GM19240 (cell line): Measurements from ENCODE around the gene CENPC.
"Not testable (repeated sequence)": the region's sequence is repeated elsewhere in the genome, so short reads cannot be mapped to it uniquely, and the experiment has no call there.

Source experiments
- DNase-seq: peaks from one replicate; pipeline ENCODE4 v3.0.0; 2011; ENCODE audit warnings: low spot score; ENCODE audit not compliant: insufficient read length

Gene CENPC

DNA sequence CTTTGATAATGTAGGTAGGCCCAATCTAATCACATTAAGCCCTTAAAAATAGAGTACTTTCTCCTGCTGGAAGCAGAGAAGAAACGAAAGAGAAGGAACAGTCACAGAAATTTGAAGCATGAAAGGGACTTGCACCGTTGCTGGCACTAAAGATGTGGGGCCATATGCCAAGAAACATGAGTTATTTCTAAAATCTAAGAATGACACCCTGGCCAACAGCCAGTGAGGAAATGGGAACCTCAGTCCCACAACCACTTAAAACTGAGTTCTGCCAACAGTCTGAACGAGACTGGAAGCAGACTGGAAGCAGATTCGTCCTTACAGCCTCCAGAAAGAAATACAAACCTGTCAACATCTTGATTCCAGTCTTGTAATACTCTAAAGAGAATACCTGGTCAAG, 70.1 kb downstream of the CENPC start:
- DNase-seq = no peak

DNA sequence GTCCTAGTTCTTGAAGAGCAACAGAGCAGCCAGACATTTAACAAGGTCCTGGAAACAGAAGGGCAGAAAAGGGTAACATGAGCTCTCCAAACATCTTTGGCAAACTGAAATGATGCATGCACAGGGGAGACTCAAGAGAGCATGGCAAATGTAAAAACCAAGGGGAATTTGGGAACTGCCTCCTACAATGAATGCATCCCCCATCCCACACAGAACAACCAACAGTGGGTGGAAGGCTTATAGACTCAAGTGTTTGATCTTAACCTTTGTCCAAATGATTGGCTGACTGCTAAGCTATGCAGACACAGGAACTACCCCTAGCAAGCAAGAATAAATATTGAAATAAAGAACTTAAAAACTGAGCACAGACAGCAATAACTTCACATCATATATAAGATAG, 74.4 kb downstream of the CENPC start:
- no peak for DNase-seq

- DNase-seq = no peak
Observed at GRCh38 chr4:67468830-67469229, 76.5 kb downstream of the CENPC start.

DNA sequence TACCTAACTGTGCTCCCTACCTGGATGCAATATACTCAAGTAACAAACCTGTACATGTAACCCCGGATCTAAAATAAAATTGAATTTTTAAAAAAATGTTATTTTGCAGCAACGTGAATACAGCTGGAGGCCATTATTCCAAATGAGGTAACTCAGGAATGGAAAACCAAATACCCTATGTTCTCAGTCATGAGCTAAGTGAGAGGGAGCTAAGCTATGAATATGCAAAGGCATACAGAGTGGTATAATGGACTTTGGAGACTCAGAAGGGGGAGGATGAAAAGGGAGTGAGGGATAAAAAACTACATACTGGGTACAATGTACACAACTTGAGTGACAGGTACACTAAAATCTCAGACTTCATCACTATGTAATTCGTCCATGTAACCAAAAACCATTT, 78.6 kb downstream of the CENPC start:
- no peak for DNase-seq

GRCh38 chr4:67465763-67466052, 79.6 kb downstream of the CENPC start:
- DNase-seq = no peak

DNA sequence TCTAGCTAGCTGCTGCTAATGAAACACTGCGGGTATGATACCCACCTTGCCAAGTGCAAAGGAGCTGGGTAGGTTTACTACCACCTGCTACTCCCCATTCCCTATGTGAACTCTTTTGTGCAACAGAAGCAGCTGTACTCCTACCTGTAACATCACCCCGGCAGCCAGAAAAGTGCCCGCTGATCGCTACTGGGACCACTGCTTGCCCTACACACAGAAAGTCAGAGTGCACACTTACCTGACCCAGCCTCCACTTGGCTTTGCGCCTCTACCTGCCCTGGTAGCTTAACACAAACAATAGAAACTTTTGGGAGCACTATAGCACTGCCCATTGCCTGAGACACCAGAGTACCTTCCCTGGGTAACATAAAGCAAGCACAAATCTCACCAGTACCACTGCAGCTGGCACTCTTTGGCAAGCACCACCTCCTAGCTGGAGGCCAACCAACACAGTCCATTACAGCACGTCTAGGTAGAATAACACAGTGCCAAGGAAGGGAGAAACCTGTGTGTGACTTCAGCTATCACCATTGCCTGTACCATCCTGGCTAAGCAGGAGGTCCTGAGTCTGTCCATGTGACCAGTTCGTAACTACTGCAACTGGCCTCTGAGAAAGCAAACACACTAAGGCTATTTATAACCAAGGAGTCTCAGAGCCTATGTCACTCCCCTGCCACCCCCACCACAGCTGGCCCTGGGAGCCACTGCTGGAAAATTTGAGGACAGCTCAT, 80.1 kb downstream of the CENPC start:
- no peak for DNase-seq

DNA sequence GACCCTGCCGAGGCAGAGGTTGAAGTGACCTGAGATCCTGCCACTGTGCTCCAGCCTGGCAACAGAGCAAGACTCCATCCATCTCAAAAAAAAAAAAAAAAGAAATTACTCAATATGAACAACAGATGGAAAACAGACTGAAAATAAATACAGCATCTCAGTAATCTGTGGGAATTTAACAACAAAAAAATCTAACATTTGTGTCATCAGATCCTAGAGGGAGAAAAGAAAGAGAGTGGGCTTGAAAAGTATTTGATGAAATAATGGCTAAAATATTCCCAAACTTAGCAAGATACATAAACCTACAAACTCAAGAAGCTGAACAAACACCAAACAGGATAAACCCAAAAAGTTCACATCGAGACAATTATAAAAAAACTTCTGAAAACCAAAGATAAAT, 84.7 kb downstream of the CENPC start:
- DNase-seq = no peak

- no peak for DNase-seq
Observed at GRCh38 chr4:67459164-67459563, 86.1 kb downstream of the CENPC start.

- no peak for DNase-seq
Observed at GRCh38 chr4:67456577-67457196, 88.6 kb downstream of the CENPC start.

DNA sequence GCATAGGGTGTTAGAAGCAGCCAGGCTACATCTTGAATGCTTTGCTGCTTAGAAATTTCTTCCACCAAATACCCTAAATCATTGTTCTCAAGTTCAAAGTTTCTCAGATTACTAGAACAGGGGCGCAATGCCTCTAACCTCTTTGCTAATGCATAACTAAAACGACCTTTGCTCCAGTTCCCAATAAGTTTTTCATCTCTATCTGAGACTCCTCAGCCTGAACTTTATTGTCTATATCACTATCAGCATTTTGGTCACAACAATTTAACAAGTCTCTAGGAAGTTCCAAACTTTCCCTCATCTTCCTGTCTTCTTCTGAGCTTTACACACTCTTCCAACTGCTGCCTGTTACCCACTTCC, 92.5 kb downstream of the CENPC start:
- DNase-seq = not testable (repeated sequence)

DNA sequence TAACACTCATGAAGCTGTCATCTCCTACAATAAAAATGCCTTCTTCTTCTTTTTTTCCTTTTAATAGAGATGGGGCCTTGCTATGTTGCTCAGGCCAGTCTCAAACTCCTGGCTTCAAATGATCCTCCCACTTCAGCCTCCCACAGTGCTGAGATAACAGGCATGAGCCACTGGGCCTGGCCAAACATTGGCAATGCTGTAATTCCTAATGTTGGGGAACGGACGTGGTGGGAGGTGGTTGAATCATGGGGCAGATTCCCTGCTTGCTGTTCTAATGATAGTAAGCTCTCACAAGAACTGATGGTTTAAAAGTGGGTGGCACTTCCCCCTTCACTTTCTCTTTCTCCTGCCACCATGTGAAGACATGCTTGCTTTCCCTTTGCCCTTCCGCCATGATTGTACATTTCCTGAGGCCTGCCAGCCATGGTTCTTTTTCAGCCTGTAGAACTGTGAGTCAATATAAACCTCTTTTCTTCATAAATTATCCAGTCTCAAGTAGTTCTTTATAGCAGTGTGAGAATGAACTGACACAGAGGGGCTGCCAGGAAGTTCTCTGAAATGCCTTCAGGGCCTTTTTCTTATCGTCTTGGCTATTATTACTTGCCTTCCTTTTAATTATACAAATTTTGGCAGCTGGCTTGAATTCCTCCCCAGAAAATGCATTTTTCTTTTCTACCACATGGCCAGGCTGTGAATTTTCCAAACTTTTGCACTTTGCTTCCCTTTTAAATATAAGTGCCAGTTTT, 93.0 kb downstream of the CENPC start:
- DNase-seq = no peak

- no peak for DNase-seq
Observed at GRCh38 chr4:67451464-67451863, 93.8 kb downstream of the CENPC start.

DNA sequence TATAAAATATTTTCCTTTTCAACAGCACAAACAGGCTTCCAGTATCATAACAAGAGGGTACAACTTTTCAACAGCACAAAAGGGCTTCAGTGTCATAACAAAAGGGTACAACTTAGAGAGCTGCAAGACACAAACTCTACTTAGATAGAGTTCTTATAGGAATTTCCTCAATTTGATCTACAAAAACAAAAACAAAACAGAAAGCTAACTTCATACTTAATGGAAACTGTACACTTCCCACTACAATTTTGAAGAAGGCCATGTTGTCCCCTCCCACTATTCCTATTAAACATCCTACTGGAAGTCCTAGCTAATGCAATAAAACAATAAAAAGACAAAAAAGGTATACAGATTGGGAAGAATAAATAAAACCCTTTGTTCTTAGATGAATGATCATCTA, 96.7 kb downstream of the CENPC start:
- no peak for DNase-seq

DNA sequence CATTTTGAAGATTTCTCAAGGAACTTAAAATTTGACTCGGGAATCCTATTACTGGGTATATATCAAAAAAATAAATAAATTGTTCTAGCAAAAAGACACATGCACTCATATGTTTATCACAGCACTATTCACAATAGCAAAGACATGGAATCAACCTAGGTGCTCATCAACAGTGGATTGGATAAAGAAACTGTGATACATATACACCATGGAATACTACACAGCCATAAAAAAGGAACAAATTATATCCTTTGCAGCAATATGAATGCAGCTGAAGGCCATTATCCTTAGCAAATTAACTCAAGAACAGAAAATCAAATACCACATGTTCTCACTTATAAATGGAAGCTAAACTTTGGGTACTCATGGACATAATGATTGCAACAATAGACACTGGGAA, 97.4 kb downstream of the CENPC start:
- DNase-seq = no peak

GRCh38 chr4:67446811-67447210, 98.5 kb downstream of the CENPC start:
- no peak for DNase-seq

DNA sequence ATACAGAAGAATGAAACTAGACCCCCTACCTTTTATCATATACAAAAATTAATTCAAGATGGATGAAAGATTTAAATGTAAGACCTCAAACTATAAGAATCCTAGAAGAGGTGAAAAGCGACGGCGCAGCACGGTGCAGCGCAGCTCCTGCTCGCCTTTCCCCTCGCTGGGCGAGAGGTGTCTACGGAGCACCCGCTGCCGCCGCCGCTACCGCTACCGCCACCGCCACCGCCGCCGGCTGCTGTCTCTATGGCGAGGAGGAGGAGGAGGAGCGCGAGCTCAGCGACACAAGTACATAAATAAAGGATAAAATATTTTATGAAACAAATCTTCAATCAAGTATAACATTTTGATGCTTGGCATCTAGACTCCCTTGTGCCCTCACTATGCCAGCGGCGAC, 99.4 kb downstream of the CENPC start:
- not testable (repeated sequence) for DNase-seq

- no peak for DNase-seq
Observed at GRCh38 chr4:67438975-67439374, 106.3 kb downstream of the CENPC start.

GRCh38 chr4:67437974-67438713, 107.2 kb downstream of the CENPC start:
- no peak for DNase-seq

- no peak for DNase-seq
Observed at GRCh38 chr4:67436742-67437141, 108.6 kb downstream of the CENPC start.

DNA sequence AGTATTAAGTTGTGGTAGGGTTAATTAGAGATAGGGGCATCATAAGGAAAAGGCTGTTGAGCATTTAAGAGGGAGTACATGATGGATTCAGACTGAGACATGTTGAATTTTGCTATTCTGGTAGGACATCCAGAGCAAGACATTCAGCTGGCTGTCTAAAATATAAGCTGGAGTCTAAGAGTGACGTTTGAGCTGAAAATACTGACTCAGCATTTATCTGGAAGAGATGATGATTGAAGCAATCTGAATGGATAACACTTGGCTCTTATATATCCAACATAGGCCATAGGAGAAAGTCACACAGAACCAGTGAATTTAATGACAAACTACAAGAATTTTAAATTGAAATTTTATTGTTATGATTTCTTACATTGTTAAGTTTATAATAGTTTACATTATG, 114.3 kb downstream of the CENPC start:
- DNase-seq = no peak

- DNase-seq = no peak
Observed at GRCh38 chr4:67428819-67429218, 116.5 kb downstream of the CENPC start.
